DOHH2 (cell line): ENCODE results near the gene BTG2.

Source experiments
- CTCF ChIP-seq: fragments of 200-600 bp; sonication (generic); IDR thresholded peaks from one replicate; pipeline ENCODE4 v1.5.1; 2014; ENCODE audit warnings: antibody characterized with exemption, mild to moderate bottlenecking, low read depth, low read length; ENCODE audit not compliant: poor library complexity, severe bottlenecking
- EZH2phosphoT487 ChIP-seq: fragments of 200-600 bp; sonication (generic); IDR thresholded peaks from 2 replicates; pipeline ENCODE4 v1.6.1; 2017; ENCODE audit warnings: borderline replicate concordance, mild to moderate bottlenecking, antibody characterized with exemption, low read length, moderate library complexity, mixed read lengths

- TF ChIP-seq CTCF (peak; percentile 90), EZH2phosphoT487 (no peak)
These were observed 37.0 kb downstream of the BTG2 start for GRCh38 chr1:203342192-203342940.
